ENCODE results near the gene LCLAT1.

GRCh38 chr2:30439296-30439695, 7.8 kb upstream of the LCLAT1 start:
- TF ChIP-seq CTCF (conservative IDR thresholded peaks at IDR 0.05) (no peak), ZFX (IDR thresholded peaks at IDR 0.05) (no peak)
